GM12878 (cell line): Measurements from ENCODE around the gene GRIN2D.

ENCODE experiments used
- CHD2 ChIP-seq: IDR thresholded peaks from 2 replicates; pipeline ENCODE4 v1.6.1; 2011; ENCODE audit warnings: low read depth, low read length, improper control_type of control experiment, borderline replicate concordance
- FOS ChIP-seq: IDR thresholded peaks from 3 replicates; pipeline ENCODE4 v1.6.1; 2011; ENCODE audit warnings: borderline replicate concordance; ENCODE audit not compliant: insufficient read length; ENCODE audit errors: extremely low read depth
- MXI1 ChIP-seq: fragments of 150-350 bp; IDR thresholded peaks from 2 replicates; pipeline ENCODE4 v1.6.1; 2011; ENCODE audit warnings: low read depth, mild to moderate bottlenecking, inconsistent platforms, low read length, improper control_type of control experiment
- POLR2A ChIP-seq: IDR thresholded peaks from 2 replicates; pipeline ENCODE4 v1.6.1; 2011; ENCODE audit warnings: low read depth, mild to moderate bottlenecking, low read length
- SMAD1 ChIP-seq: fragments of 450-650 bp; IDR thresholded peaks from 2 replicates; pipeline ENCODE4 v1.6.1; 2018; ENCODE audit warnings: mild to moderate bottlenecking, low read depth; ENCODE audit not compliant: partially characterized antibody
- TAF1 ChIP-seq: IDR thresholded peaks from 2 replicates; pipeline ENCODE4 v1.6.1; 2011; ENCODE audit warnings: mild to moderate bottlenecking, low read depth, low read length, borderline replicate concordance
- TF ChIP-seq, protein P1 (sequence below), 3 experiments: IDR thresholded peaks in 2 of 3; conservative IDR thresholded peaks in 1 of 3; 2 replicates each; pipeline ENCODE4 v1.5.1; 2011; ENCODE audit warnings: low read depth in 3 of 3, low read length in 3 of 3, mild to moderate bottlenecking in 3 of 3, control low read depth in 2 of 3, moderate library complexity in 2 of 3, inconsistent platforms in 1 of 3, mixed read lengths in 1 of 3; ENCODE audit not compliant: control insufficient read depth in 2 of 3, insufficient read depth in 1 of 3; ENCODE audit errors: extremely low read depth in 1 of 3

DNA sequence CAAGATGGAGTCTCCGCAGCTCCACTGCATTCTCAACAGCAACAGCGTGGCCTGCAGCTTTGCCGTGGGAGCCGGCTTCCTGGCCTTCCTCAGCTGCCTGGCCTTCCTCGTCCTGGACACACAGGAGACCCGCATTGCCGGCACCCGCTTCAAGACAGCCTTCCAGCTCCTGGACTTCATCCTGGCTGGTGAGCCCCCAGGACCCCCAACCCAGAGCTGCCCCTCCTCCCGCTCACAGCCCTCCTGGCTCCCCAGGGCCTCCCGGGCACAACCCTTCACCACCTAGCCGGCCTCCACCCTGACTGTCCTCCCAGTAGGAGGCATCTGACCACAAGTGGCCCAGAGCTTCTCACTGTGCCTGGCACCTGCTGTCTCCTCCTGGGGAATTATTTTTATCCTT is 19.9 kb upstream of the GRIN2D start:
- no peak for TF ChIP-seq TAF1
- TF ChIP-seq, protein P1, sequence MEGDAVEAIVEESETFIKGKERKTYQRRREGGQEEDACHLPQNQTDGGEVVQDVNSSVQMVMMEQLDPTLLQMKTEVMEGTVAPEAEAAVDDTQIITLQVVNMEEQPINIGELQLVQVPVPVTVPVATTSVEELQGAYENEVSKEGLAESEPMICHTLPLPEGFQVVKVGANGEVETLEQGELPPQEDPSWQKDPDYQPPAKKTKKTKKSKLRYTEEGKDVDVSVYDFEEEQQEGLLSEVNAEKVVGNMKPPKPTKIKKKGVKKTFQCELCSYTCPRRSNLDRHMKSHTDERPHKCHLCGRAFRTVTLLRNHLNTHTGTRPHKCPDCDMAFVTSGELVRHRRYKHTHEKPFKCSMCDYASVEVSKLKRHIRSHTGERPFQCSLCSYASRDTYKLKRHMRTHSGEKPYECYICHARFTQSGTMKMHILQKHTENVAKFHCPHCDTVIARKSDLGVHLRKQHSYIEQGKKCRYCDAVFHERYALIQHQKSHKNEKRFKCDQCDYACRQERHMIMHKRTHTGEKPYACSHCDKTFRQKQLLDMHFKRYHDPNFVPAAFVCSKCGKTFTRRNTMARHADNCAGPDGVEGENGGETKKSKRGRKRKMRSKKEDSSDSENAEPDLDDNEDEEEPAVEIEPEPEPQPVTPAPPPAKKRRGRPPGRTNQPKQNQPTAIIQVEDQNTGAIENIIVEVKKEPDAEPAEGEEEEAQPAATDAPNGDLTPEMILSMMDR (IDR thresholded peaks at IDR 0.05 in 2 of 3, conservative IDR thresholded peaks at IDR 0.05 in 1 of 3; ENCODE audit: control insufficient read depth in 2 of 3, extremely low read depth in 1 of 3, insufficient read depth in 1 of 3, low read depth in 3 of 3, low read length in 3 of 3) = no peak
- TF ChIP-seq SMAD1 = no peak
- TF ChIP-seq FOS = no peak
- no peak for TF ChIP-seq POLR2A
- TF ChIP-seq CHD2 = no peak
- TF ChIP-seq MXI1 = no peak
